GM12801 (cell line): ENCODE data around the gene PTPRR.

Experiments
- CTCF ChIP-seq: IDR thresholded peaks from one replicate; pipeline ENCODE4 v1.5.1; 2011; ENCODE audit warnings: control low read depth; ENCODE audit not compliant: insufficient read length; ENCODE audit errors: extremely low read depth

PTPRR gene

DNA sequence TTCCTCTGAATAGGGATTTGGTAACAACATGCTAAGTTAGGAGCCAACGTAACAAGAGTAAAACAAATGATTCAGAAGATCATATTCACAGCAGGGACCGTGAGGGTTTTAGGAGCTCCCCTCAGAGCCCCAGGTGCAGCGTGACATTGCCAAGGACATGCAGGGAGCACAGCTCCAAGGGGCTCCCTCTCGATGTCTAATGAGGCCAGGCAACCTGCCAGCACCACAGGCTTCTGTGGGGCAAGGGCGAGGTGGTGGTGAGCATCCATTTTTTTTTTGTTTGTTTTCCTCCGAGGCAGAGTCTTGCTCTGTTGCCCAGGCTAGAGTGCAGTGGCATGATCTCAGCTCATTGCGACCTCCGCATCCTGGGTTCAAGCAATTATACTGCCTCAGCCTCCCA is 188.3 kb downstream of the PTPRR start:
- no peak for TF ChIP-seq CTCF

DNA sequence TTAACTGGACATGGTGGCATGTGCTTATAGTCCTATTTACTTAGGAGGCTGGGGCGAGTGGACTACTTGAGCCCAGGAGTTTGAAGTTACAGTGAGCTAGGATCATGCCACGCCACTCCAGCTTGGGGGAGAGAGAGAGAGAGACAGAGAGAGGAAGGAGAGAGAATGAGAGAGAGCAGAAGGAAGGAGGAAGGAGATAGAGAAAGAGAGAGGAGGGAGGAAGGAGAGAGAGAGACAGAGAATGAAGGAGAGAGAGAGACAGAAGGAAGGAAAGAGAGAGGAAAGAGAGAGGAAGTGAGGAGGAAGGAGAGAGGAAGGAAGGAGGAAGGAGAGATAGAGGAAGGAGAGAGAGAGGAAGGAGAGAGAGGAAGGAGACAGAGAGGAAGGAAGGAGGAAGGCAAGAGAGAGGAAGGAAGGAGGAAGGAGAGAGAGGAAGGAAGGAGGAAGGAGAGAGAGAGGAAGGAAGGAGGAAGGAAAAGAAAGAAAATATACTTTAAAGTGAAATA is 189.8 kb downstream of the PTPRR start:
- TF ChIP-seq CTCF, result no peak

- no peak for TF ChIP-seq CTCF
Measured at GRCh38 chr12:70724444-70724843, 196.1 kb downstream of the PTPRR start.

DNA sequence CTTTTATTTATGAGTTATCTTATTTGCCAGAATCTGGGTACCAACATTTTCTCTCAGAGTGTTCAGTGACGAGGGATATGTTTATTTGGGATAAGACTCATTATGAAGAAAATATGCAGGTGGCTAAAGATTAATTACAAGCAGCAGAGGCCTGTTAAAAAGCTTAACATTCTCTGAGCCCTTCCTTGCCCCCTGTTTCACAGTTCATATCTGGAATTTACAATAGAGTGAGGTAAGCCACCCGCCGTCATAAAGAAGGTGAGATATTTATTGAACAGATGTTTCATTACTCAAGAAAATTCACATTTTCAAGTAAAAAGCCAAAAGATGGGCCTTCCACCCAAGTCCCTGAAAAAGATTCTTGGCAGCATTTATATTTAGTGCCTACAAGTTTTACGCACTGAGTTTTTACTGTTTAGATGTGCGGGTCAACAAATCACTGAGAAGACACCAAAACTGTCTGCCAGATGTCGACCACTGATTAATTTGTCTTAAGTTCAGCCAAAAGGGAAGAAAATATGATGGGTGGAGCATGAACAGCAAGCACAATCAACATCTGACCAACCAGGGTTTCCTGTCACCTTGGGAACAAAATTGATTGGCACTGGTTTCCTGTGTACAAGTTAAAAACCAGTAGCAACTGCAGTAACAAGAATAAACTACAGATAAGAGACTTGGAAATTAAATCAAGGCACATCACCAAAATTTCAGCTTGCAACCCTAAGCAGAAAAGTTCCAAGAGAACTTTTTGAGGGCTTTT is 197.8 kb downstream of the PTPRR start:
- no peak for TF ChIP-seq CTCF

- no peak for TF ChIP-seq CTCF
Measured at GRCh38 chr12:70721656-70722357, 198.7 kb downstream of the PTPRR start.

- TF ChIP-seq CTCF, result no peak
Measured at GRCh38 chr12:70721216-70721615, 199.3 kb downstream of the PTPRR start.

DNA sequence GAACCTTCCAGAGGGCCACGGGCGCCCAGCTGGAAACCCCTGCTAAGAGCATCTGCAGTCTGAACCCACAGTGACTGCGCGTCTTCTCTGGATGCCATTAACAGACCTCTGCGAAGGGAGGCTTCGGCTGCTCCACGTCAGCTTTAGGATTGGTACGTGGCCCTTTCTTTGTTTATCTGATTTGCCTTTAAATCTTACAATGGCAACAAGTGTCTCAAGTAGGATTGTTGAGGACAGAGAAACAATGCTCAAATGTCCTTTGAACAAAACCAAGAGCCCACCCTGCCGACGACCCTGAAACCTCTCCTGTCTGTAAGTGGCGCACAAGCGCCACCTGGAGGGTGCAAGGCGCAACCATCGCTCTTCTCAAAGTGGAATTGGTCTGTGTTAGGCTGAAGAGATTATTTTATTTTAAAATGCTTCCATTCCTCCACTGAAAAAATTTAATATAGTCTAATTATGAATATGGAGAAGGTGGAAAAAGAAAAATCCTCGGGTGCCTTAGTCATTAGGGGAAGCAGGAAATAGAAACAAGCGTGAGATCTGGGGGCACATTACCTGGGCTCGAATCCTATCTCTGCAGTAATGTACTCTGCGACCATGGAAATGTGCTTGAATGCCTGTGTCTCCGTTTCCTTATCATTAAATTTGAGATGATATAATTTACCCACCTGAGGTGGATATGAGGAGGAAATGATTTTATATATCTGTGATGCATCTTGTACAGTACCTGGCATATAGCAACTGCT is 200.7 kb downstream of the PTPRR start:
- no peak for TF ChIP-seq CTCF
